Ishikawa (cell line): Measurements from ENCODE around the gene S100A1.

Experiments
- CEBPB ChIP-seq: IDR thresholded peaks from 2 replicates; pipeline ENCODE4 v1.6.1; 2012
- CREB1 ChIP-seq: IDR thresholded peaks from 2 replicates; pipeline ENCODE4 v1.6.1; 2012; ENCODE audit warnings: low read depth
- EGR1 ChIP-seq: IDR thresholded peaks from 2 replicates; pipeline ENCODE4 v1.6.1; 2012
- EP300 ChIP-seq: IDR thresholded peaks from 2 replicates; pipeline ENCODE4 v1.6.1; 2012; ENCODE audit warnings: borderline replicate concordance
- FOXM1 ChIP-seq: IDR thresholded peaks from 2 replicates; pipeline ENCODE4 v1.6.1; 2012; ENCODE audit warnings: low read depth, borderline replicate concordance
- NFIC ChIP-seq: IDR thresholded peaks from 2 replicates; pipeline ENCODE4 v1.6.1; 2012
- RAD21 ChIP-seq: IDR thresholded peaks from 2 replicates; pipeline ENCODE4 v1.6.1; 2012; ENCODE audit warnings: low read depth
- TAF1 ChIP-seq: IDR thresholded peaks from 2 replicates; pipeline ENCODE4 v1.6.1; 2012; ENCODE audit warnings: low read depth, mild to moderate bottlenecking
- TCF12 ChIP-seq: IDR thresholded peaks from 2 replicates; pipeline ENCODE4 v1.6.1; 2012; ENCODE audit warnings: low read depth
- TEAD4 ChIP-seq: IDR thresholded peaks from 2 replicates; pipeline ENCODE4 v1.6.1; 2012
- YY1 ChIP-seq: IDR thresholded peaks from 2 replicates; pipeline ENCODE4 v1.6.1; 2012; ENCODE audit warnings: low read depth
- ZBTB7A ChIP-seq: IDR thresholded peaks from 2 replicates; pipeline ENCODE4 v1.6.1; 2012; ENCODE audit warnings: low read depth
- TF ChIP-seq, protein P1 (sequence below): IDR thresholded peaks from 2 replicates; pipeline ENCODE4 v1.6.1; 2012
- TF ChIP-seq, protein P2 (sequence below): IDR thresholded peaks from 2 replicates; pipeline ENCODE4 v1.6.1; 2012
- TF ChIP-seq, protein P3 (sequence below): IDR thresholded peaks from 2 replicates; pipeline ENCODE4 v1.6.1; 2012; ENCODE audit warnings: low read depth, mild to moderate bottlenecking

S100A1 gene

DNA sequence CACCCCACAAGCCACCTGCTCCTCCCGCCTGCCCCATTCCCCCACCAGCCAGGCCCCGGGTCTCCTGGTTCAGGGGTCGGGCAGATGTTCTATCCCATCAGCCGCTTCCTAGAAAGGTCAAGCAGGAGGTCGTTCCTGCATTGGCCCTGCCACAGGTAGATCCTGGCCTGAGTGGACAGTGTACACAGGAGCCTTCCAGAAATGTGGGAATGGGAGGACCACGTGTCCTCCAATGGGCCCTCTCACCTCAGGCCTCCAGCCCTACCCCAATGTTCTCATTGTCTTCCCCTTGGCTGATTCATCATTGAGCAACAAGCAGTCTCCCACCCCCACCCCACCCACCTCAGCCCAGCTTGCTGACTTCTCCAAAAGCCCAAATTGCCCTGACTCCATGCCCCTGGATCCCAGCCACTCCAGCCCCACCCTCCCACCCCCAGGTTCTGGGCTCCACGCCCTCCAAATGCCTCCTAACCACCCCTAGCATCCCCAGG, 17.4 kb upstream of the S100A1 start:
- TF ChIP-seq, protein P1, sequence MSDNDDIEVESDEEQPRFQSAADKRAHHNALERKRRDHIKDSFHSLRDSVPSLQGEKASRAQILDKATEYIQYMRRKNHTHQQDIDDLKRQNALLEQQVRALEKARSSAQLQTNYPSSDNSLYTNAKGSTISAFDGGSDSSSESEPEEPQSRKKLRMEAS = peak; percentile 47
- peak; percentile 43; the same call in 1 of the 2 replicates for TF ChIP-seq CEBPB
- no peak for TF ChIP-seq EP300
- TF ChIP-seq, protein P2, sequence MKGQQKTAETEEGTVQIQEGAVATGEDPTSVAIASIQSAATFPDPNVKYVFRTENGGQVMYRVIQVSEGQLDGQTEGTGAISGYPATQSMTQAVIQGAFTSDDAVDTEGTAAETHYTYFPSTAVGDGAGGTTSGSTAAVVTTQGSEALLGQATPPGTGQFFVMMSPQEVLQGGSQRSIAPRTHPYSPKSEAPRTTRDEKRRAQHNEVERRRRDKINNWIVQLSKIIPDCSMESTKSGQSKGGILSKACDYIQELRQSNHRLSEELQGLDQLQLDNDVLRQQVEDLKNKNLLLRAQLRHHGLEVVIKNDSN = 0 out of 2 replicates have a peak, but pooled peaks have one; percentile 13

DNA sequence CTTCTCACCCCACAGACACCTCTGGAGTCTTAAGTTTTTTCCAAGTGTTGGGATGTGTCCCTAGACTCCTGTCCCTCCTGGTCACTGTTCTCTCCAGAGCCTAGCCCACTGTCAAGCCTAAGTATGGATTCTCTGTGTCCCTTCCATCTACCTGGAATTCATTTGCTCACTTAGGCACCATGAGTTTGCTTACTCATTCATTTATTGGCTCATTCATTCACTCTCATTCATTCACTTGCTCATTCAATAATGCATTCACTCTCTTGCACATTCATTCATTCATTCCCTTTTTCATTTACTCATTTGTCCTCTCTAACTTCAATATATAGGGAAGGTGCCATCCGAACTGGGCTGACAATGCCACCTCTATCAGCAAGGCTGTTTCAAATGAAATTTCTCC, 16.9 kb upstream of the S100A1 start:
- TF ChIP-seq, protein P1 = no peak
- no peak for TF ChIP-seq RAD21
- no peak for TF ChIP-seq CREB1
- TF ChIP-seq NFIC = no peak
- no peak for TF ChIP-seq YY1
- TF ChIP-seq, protein P2 = no peak
- no peak for TF ChIP-seq CEBPB
- TF ChIP-seq, protein P3, sequence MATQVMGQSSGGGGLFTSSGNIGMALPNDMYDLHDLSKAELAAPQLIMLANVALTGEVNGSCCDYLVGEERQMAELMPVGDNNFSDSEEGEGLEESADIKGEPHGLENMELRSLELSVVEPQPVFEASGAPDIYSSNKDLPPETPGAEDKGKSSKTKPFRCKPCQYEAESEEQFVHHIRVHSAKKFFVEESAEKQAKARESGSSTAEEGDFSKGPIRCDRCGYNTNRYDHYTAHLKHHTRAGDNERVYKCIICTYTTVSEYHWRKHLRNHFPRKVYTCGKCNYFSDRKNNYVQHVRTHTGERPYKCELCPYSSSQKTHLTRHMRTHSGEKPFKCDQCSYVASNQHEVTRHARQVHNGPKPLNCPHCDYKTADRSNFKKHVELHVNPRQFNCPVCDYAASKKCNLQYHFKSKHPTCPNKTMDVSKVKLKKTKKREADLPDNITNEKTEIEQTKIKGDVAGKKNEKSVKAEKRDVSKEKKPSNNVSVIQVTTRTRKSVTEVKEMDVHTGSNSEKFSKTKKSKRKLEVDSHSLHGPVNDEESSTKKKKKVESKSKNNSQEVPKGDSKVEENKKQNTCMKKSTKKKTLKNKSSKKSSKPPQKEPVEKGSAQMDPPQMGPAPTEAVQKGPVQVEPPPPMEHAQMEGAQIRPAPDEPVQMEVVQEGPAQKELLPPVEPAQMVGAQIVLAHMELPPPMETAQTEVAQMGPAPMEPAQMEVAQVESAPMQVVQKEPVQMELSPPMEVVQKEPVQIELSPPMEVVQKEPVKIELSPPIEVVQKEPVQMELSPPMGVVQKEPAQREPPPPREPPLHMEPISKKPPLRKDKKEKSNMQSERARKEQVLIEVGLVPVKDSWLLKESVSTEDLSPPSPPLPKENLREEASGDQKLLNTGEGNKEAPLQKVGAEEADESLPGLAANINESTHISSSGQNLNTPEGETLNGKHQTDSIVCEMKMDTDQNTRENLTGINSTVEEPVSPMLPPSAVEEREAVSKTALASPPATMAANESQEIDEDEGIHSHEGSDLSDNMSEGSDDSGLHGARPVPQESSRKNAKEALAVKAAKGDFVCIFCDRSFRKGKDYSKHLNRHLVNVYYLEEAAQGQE = no peak
- TF ChIP-seq FOXM1 = no peak
- no peak for TF ChIP-seq TCF12
- no peak for TF ChIP-seq EP300
- no peak for TF ChIP-seq TAF1
- TF ChIP-seq ZBTB7A = no peak

DNA sequence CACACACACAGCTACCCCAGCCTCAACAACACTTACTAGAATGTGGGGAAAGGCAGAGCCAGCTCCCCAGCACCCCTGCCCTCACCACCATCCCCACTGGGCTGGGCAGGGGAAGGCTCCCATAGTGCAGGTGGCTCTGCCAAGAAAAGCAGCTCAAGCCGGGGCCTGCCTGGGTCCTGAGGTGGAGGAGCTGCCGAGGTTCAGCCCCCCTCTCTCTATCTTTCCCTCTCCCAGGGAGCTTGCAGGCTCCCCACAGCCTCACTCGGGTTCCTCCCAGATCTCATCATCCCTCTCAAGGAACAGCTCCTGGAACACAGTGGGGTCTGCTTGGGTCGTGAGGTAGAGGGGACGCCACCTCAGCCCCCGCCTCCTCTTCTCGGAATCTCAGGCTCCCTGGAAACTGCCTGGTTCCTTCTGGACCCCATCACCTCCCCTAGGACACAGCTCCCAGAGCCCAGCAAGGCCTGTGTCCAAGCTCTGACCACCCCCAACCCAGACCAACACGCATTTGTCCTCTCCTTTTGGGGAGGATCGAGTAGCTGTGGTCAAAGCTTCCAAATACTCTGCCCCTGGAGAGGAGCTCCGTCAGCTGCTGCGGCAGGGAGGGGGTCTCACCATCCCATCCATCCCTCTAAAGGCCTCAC, 16.0 kb upstream of the S100A1 start:
- TF ChIP-seq FOXM1 (no peak), TAF1 (no peak), ZBTB7A (no peak), TCF12 (no peak), RAD21 (no peak), EP300 (no peak), CREB1 (no peak), YY1 (no peak), CEBPB (no peak), TEAD4 (no peak), EGR1 (no peak), NFIC (no peak)
- TF ChIP-seq, protein P2 = no peak
- TF ChIP-seq, protein P1 = no peak
- TF ChIP-seq, protein P3 = no peak

DNA sequence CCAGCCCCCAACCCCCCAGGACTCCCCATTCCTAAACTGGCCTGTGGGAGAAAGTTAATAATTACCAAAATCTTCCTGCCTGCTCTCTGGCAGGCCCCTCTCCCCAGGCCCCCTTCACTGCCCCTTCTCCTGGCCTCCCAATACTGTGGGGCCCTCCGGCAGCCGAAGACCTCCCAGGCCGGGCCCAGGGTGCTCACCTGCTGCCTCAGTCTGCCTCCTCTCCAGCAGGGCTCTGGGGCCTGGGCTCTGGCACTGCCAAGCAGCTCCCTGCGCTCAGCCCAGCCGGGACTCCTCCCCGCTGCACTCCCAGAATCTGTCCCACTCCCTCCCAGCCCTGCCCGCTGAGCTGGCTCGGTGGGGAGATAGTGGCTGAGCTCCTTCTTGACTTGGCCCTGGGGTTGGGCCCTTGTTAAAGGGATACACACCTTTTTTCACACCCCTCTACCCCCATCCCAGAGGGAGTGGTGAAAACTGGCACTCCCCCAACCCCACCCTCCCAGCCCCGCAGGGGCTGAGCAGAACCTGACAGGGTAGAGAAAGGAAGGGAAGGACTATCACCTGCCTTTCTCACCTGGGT, 15.4 kb upstream of the S100A1 start, which contains the start of gene S100A16:
Gene S100A16, minus strand, starts transcription at position 383 of the 577 bp plus-strand sequence. CDS start 4,986 bp downstream, outside the sequence.
- TF ChIP-seq, protein P1 = 0 out of 2 replicates have a peak, but pooled peaks have one; percentile 46
- no peak for TF ChIP-seq CEBPB
- no peak for TF ChIP-seq YY1
- TF ChIP-seq TAF1 = peak; percentile 58; the same call in 1 of the 2 replicates
- no peak for TF ChIP-seq FOXM1
- TF ChIP-seq NFIC = peak; percentile 30; the same call in 1 of the 2 replicates

DNA sequence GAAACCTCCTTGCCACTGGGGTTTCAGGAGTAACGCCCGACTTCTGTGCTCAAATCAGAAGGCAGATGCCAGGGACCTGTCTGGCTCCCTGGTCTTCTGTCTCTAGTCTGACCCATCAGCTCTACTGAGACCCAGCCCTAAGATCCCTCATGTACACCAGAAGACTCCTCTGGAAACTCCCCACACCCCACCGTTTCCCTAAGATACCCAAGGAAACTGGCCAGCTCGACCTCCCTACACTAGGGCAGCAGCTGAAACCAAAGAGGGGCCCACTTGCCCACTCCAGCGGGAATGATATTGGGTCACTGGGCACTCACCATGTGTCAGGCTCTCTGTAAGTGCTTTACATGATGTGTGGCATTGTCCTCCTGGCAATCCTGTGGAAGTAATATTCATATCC, 14.8 kb upstream of the S100A1 start:
- TF ChIP-seq TAF1 (no peak), TEAD4 (no peak), CREB1 (no peak), ZBTB7A (no peak), YY1 (no peak), NFIC (no peak), CEBPB (no peak), EP300 (no peak), FOXM1 (no peak), RAD21 (no peak), TCF12 (no peak), EGR1 (no peak)
- TF ChIP-seq, protein P3 = no peak
- TF ChIP-seq, protein P1 = no peak
- TF ChIP-seq, protein P2 = no peak
